ENCODE data around the gene HNRNPCL1.
"Not testable (repeated sequence)": the region's sequence is repeated elsewhere in the genome, so short reads cannot be mapped to it uniquely, and the experiment has no call there.

HNRNPCL1 gene

GRCh38 chr1:12848620-12849019 is at the start of gene HNRNPCL1:
Gene HNRNPCL1 (minus strand): TSS chr1:12848720. CDS start chr1:12848289, 431 bp downstream.
- DNase-seq, result not testable (repeated sequence)

GRCh38 chr1:12898170-12898569 is 49.6 kb upstream of the HNRNPCL1 start, which contains the start of gene PRAMEF10:
Gene PRAMEF10 (minus strand): TSS chr1:12898270. CDS start chr1:12895847, 2,423 bp downstream.
- DNase-seq, result not testable (repeated sequence)

GRCh38 chr1:12886101-12886500 is 37.6 kb upstream of the HNRNPCL1 start, which contains the start of gene PRAMEF4:
Gene PRAMEF4 (minus strand): TSS chr1:12886201. CDS start chr1:12883394, 2,807 bp downstream.
- not testable (repeated sequence) for DNase-seq

- not testable (repeated sequence) for DNase-seq
Observed at GRCh38 chr1:12878453-12878852, 29.9 kb upstream of the HNRNPCL1 start.

- not testable (repeated sequence) for DNase-seq
Observed at GRCh38 chr1:12863131-12863880, 14.8 kb upstream of the HNRNPCL1 start.

- not testable (repeated sequence) for DNase-seq
Observed at GRCh38 chr1:12856786-12857185, 8.3 kb upstream of the HNRNPCL1 start, which contains the start of gene PRAMEF2. Gene PRAMEF2 (plus strand): TSS chr1:12857086. CDS start chr1:12859010, 1,924 bp downstream.

- DNase-seq, result no peak
Observed at GRCh38 chr1:12851779-12852178, 3.3 kb upstream of the HNRNPCL1 start.

GRCh38 chr1:12833251-12833650 is 15.3 kb downstream of the HNRNPCL1 start:
- DNase-seq, result not testable (repeated sequence)

GRCh38 chr1:12831310-12831709 is 17.2 kb downstream of the HNRNPCL1 start, which contains the start of gene PRAMEF11:
Gene PRAMEF11 (minus strand): TSS chr1:12831410. CDS start chr1:12828789, 2,621 bp downstream.
- DNase-seq, result not testable (repeated sequence)

- not testable (repeated sequence) for DNase-seq
Observed at GRCh38 chr1:12819061-12819460, 29.5 kb downstream of the HNRNPCL1 start.

GRCh38 chr1:12811409-12811784 is 37.1 kb downstream of the HNRNPCL1 start:
- DNase-seq, result no peak

- no peak for DNase-seq
Observed at GRCh38 chr1:12810691-12811408, 37.7 kb downstream of the HNRNPCL1 start.

- DNase-seq, result no peak
Observed at GRCh38 chr1:12809933-12810332, 38.6 kb downstream of the HNRNPCL1 start.

- DNase-seq, result no peak
Observed at GRCh38 chr1:12799730-12800129, 48.8 kb downstream of the HNRNPCL1 start.

- no peak for DNase-seq
Observed at GRCh38 chr1:12798911-12799310, 49.6 kb downstream of the HNRNPCL1 start.
